ENCODE data around the gene TEAD1. TPM values are rescaled to one million over a fixed set of nuclear protein-coding genes. Genes with fewer than 3 reads are reported as not detected.

The TEAD1 gene
- total RNA-seq, 4 donors from 2014 or later, result 127 to 165 (median 140) TPM

GRCh38 chr11:12817681-12818332 is 143.6 kb downstream of the TEAD1 start:
- no peak for TF ChIP-seq CTCF (IDR thresholded peaks at IDR 0.05)
- TF ChIP-seq EP300 (IDR thresholded peaks at IDR 0.05), result peak in 1 of 2 donors; percentile 50
- Histone ChIP-seq H3K27me3 (no peaks in the 10 kb centered on the region), H3K9me3 (no peaks in the 10 kb centered on the region), H3K36me3 (no peaks in the 10 kb centered on the region), H3K4me3 (no peak overlapping the region), H3K27ac (peak overlapping the region; percentile 29 to 88 (median 60)), H3K4me1 (peaks cover 0 to 92% (median 44%) of the 10 kb centered on the region in 4 donors)
- WGBS, 2 donors, result 55 to 60% methylated on average over 6 of the region's 6 CpGs
- DNase-seq (ENCODE audit: low spot score in 2 of 2), result no peak

- Histone ChIP-seq H3K27me3 (no peaks in the 10 kb centered on the region), H3K27ac (peak overlapping the region in 3 of 4 donors; percentile 29 to 88 (median 88)), H3K4me1 (peaks cover 0 to 92% (median 42%) of the 10 kb centered on the region in 4 donors), H3K36me3 (no peaks in the 10 kb centered on the region), H3K9me3 (no peaks in the 10 kb centered on the region), H3K4me3 (no peak overlapping the region)
- no peak for DNase-seq (ENCODE audit: low spot score in 2 of 2)
- 53 to 54% methylated on average over 4 of the region's 4 CpGs for WGBS, 2 donors
- no peak for TF ChIP-seq EP300 (IDR thresholded peaks at IDR 0.05)
- TF ChIP-seq CTCF (IDR thresholded peaks at IDR 0.05), result no peak
- no peak for TF ChIP-seq POLR2A (IDR thresholded peaks at IDR 0.05)
Observed at GRCh38 chr11:12818333-12819015, 144.3 kb downstream of the TEAD1 start.

- no peak for DNase-seq (ENCODE audit: low spot score in 2 of 2)
- H3K36me3 ChIP-seq, result no peaks in the 10 kb centered on the region
- TF ChIP-seq POLR2A (IDR thresholded peaks at IDR 0.05) (no peak), CTCF (IDR thresholded peaks at IDR 0.05) (no peak), EP300 (IDR thresholded peaks at IDR 0.05) (no peak)
- 76 to 80% methylated on average over 4 of the region's 4 CpGs for WGBS, 2 donors
- H3K4me3 ChIP-seq, result no peak overlapping the region
- peaks cover 0 to 76% (median 26%) of the 10 kb centered on the region in 4 donors for H3K4me1 ChIP-seq
- H3K27me3 ChIP-seq, result no peaks in the 10 kb centered on the region
- H3K9me3 ChIP-seq, result peaks cover 0 to 5% (median 0%) of the 10 kb centered on the region in 4 donors
- H3K27ac ChIP-seq, result peak overlapping the region in 3 of 4 donors; percentile 36 to 86 (median 46)
Observed at GRCh38 chr11:12822392-12823022, 148.3 kb downstream of the TEAD1 start.

GRCh38 chr11:12824281-12825041 is 150.2 kb downstream of the TEAD1 start:
- WGBS, 2 donors, result 32 to 34% methylated on average over 10 of the region's 10 CpGs
- H3K27me3 ChIP-seq, result no peaks in the 10 kb centered on the region
- no peaks in the 10 kb centered on the region for H3K36me3 ChIP-seq
- peaks cover 0 to 73% (median 32%) of the 10 kb centered on the region in 4 donors for H3K4me1 ChIP-seq
- peak; percentile 41 to 66 for TF ChIP-seq EP300 (IDR thresholded peaks at IDR 0.05)
- no peak for TF ChIP-seq POLR2A (IDR thresholded peaks at IDR 0.05)
- H3K9me3 ChIP-seq, result peaks cover 0 to 5% (median 0%) of the 10 kb centered on the region in 4 donors
- H3K4me3 ChIP-seq, result peak overlapping the region in 1 of 4 donors; percentile 1
- H3K27ac ChIP-seq, result peak overlapping the region in 3 of 4 donors; percentile 36 to 86 (median 63)
- no peak for DNase-seq (ENCODE audit: low spot score in 2 of 2)

GRCh38 chr11:12826441-12826840 is 152.2 kb downstream of the TEAD1 start:
- WGBS, 2 donors, result 88 to 90% methylated on average over 2 of the region's 2 CpGs
- no peak for TF ChIP-seq POLR2A (IDR thresholded peaks at IDR 0.05)
- no peak for TF ChIP-seq EP300 (IDR thresholded peaks at IDR 0.05)
- TF ChIP-seq CTCF (IDR thresholded peaks at IDR 0.05), result no peak
- peaks cover 0 to 5% (median 0%) of the 10 kb centered on the region in 4 donors for H3K9me3 ChIP-seq
- no peak for DNase-seq (ENCODE audit: low spot score in 2 of 2)
- H3K4me3 ChIP-seq, result no peak overlapping the region
- no peaks in the 10 kb centered on the region for H3K36me3 ChIP-seq
- peak overlapping the region in 2 of 4 donors; percentile 76 to 77 for H3K27ac ChIP-seq
- H3K4me1 ChIP-seq, result peaks cover 0 to 75% (median 36%) of the 10 kb centered on the region in 4 donors
- no peaks in the 10 kb centered on the region for H3K27me3 ChIP-seq

Data from tibial nerve (tissue), 4 donors.